ENCODE results near the gene RIN1. TPM values are rescaled to one million over a fixed set of nuclear protein-coding genes. Genes with fewer than 3 reads are reported as not detected.

RIN1 gene
- total and polyA plus RNA-seq, 9 of the 15 experiments (the other 6 are each of a cell fraction or from before 2014, with no cell fraction given), result 0.01 to 1.2 (median 0.45) TPM; not detected in 1

DNA sequence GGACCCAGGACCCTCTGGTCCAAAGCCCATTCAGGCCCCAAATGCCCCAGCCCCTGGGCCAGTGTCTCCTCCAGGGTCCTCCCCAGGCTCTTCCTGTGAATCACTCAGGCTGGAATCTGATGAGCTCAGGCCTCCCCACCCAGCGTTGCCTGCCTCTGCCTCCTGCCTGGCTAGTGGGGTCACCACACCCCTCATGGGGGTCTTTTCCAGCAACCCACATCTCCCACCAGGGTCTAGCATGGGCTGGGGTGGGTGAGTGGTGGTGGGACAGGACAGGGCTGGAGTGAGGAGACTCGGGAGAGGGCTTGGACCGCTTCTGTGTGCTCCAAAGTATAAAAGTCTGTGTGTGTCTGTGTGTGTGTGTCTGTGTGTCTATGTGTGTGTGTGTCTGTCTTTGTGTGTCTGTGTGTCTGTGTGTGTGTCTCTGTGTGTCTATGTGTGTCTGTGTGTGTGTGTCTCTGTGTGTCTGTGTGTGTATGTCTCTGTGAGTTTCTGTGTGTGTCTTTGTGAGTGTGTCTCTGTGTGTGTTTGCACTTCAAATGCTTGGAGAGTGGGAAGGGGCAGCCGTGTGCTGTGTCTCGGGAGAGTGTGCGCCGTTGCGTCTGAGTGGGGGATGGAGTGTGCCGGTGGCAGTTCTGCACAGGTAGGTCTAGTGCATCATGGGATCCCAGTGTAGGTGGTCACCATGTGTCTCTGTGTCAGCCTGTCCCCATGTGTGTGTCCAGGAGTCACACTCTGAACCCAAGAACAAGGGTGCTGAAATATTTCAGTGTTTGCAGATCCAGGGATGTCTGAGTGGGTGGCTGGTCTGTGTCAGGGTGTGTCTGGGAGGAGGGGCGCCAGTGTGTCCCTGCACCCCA lies 8.8 kb downstream of the RIN1 start:
- no TSS peak for BruUV-seq (replicated peaks)
- H3K4me2 ChIP-seq (ENCODE audit: insufficient read depth, low read length), result no peak overlapping the region
- peaks cover 4% of the 10 kb centered on the region for H3K9me1 ChIP-seq (ENCODE audit: control insufficient read depth, insufficient read depth, low read length)
- no peak for ATAC-seq
- H4K20me1 ChIP-seq (replicated peaks; ENCODE audit: control insufficient read depth, insufficient read depth, low read length), result no peaks in the 10 kb centered on the region
- POLR2A ChIA-PET, result interaction anchor here (0.6 to 0.7 kb wide), 3 partner anchors 9 to 109 kb away, joined by 3 read pairs; partner anchors contain the start of gene RIN1
- H3K4me3 ChIP-seq, result no peak overlapping the region
- H3K36me3 ChIP-seq (ENCODE audit: control insufficient read depth, insufficient read depth, low read length), result no peaks in the 10 kb centered on the region
- no peaks in the 10 kb centered on the region for H3K27me3 ChIP-seq (ENCODE audit: control insufficient read depth in 2 of 2, insufficient read depth in 2 of 2, low read length in 2 of 2)
- FAIRE-seq, result peak; percentile 81
- H3K4me1 ChIP-seq (replicated peaks in 1 of 2; ENCODE audit: control insufficient read depth in 2 of 2, insufficient read depth in 2 of 2, low read length in 2 of 2), result peaks cover 20 to 66% of the 10 kb centered on the region in 2 experiments; a peak in 4 of 5 replicates
- no peaks in the 10 kb centered on the region for H3K79me2 ChIP-seq (ENCODE audit: control insufficient read depth, insufficient read depth, low read length)
- peak overlapping the region; percentile 100 for H2AFZ ChIP-seq (ENCODE audit: low read depth, low read length)
- peak in 1 of 4 experiments; percentile 16 for DNase-seq (ENCODE audit: extremely low read depth in 1 of 4, low spot score in 3 of 4)
- no peak overlapping the region; the same call in 2 of the 3 replicates for H3K27ac ChIP-seq (ENCODE audit: extremely low read depth, low read depth, low read length)
- peak overlapping the region in 1 of 2 experiments; percentile 67; a peak in 2 of 4 replicates for H3K9ac ChIP-seq (ENCODE audit: insufficient read depth in 1 of 2, low read depth in 2 of 2, low read length in 2 of 2)
- H3K9me3 ChIP-seq (replicated peaks; ENCODE audit: control insufficient read depth, insufficient read depth, low read depth, low read length), result no peaks in the 10 kb centered on the region
- intact Hi-C loops (cut with micrococcal nuclease) (loop anchor here (1.0 to 2.0 kb wide), 2 partner anchors 15 to 105 kb away; no protein-coding TSS in a partner anchor), in situ Hi-C loops (cut with MboI) (loop anchor here (5.0 kb wide), 1 partner anchor 110 kb away; no protein-coding TSS in a partner anchor)
- CTCF ChIA-PET (ENCODE audit: low intra/inter-chr PET ratio), result interaction anchor here (1.2 to 3.1 kb wide), 3 partner anchors 16 to 105 kb away, joined by 5 to 37 read pairs (median 16); no protein-coding TSS in a partner anchor
- WGBS (ENCODE audit: insufficient coverage, low coverage, missing lambda C conversion rate), result 73% methylated on average over 6 of the region's 10 CpGs
- no peak for TF ChIP-seq SMARCE1 (IDR thresholded peaks at IDR 0.05)
- peak; percentile 69; the same call in 1 of the 2 replicates for TF ChIP-seq ELF4 (CRISPR knock-in tag; IDR thresholded peaks at IDR 0.05)
- no peak for TF ChIP-seq SRSF9 (IDR thresholded peaks at IDR 0.05; ENCODE audit: borderline replicate concordance, low read depth, low read length)
- TF ChIP-seq PHF8 (IDR thresholded peaks at IDR 0.05; ENCODE audit: borderline replicate concordance, low read length), result no peak
- TF ChIP-seq, protein P1, sequence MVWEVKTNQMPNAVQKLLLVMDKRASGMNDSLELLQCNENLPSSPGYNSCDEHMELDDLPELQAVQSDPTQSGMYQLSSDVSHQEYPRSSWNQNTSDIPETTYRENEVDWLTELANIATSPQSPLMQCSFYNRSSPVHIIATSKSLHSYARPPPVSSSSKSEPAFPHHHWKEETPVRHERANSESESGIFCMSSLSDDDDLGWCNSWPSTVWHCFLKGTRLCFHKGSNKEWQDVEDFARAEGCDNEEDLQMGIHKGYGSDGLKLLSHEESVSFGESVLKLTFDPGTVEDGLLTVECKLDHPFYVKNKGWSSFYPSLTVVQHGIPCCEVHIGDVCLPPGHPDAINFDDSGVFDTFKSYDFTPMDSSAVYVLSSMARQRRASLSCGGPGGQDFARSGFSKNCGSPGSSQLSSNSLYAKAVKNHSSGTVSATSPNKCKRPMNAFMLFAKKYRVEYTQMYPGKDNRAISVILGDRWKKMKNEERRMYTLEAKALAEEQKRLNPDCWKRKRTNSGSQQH (CRISPR knock-in tag; IDR thresholded peaks at IDR 0.05), result 0 out of 2 replicates have a peak, but pooled peaks have one; percentile 61
- TF ChIP-seq, protein P2, sequence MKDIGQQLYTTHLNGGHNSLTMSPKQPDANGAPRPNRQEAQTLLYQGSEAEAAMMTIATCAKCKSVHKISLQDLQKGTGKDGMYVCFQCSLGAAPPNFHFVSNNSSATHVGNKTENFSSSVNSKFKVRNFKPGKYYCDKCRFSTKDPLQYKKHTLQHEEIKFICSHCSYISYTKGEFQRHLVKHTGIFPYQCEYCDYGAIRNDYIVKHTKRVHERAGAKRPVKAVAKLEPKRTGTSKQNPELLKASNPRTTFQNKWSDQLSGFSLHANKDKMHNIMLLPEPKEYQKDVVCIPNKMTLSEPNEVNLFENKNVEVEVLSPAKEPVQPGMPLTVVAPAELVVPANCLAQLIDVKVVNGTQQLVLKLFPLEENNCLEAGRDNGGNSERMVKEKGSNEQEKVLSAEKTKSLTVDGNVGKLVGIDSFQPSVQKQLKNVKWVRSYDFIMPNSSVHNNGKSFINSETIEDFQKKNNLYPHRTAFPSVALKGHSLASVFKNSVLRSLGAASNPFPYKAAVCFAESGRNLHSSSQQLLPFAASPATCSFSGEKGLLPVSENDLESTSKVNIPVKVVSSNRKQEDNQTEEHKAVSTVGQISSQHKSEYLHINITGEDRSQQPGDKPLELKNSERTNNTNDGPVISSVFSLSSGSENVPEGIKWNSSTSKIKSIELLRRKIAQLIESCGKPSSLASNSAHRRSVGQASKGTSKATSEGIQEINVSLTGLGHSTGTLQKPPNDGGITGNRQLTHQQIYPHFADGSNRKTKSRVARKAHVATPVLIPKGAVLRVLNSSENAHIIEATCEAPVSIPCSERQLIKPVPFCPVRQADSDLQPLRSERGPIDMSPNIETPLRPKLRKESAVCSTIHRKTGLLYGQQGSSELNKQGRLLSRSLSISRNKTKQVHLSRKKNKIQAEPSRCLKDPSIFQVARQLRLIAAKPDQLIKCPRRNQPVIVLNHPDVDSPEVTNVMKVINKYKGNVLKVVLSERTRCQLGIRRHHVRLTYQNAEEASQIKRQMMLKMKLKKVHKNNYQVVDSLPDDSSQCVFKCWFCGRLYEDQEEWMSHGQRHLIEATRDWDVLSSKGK (CRISPR knock-in tag; IDR thresholded peaks at IDR 0.05), result no peak
- TF ChIP-seq, protein P3, sequence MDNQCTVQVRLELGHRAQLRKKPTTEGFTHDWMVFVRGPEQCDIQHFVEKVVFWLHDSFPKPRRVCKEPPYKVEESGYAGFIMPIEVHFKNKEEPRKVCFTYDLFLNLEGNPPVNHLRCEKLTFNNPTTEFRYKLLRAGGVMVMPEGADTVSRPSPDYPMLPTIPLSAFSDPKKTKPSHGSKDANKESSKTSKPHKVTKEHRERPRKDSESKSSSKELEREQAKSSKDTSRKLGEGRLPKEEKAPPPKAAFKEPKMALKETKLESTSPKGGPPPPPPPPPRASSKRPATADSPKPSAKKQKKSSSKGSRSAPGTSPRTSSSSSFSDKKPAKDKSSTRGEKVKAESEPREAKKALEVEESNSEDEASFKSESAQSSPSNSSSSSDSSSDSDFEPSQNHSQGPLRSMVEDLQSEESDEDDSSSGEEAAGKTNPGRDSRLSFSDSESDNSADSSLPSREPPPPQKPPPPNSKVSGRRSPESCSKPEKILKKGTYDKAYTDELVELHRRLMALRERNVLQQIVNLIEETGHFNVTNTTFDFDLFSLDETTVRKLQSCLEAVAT (IDR thresholded peaks at IDR 0.05), result peak in 1 of 2 experiments; percentile 33; a peak in 1 of 4 replicates
- no peak for TF ChIP-seq FOXM1 (IDR thresholded peaks at IDR 0.05; ENCODE audit: low read depth)
- TF ChIP-seq FOXM1 (CRISPR knock-in tag; IDR thresholded peaks at IDR 0.05; ENCODE audit: low read depth), result no peak
- TF ChIP-seq C11orf30 (IDR thresholded peaks at IDR 0.05; ENCODE audit: low read depth), result no peak
- TF ChIP-seq NFRKB (IDR thresholded peaks at IDR 0.05; ENCODE audit: low read depth), result no peak
- TF ChIP-seq PHF20 (IDR thresholded peaks at IDR 0.05; ENCODE audit: partially characterized antibody), result peak; percentile 49
- TF ChIP-seq MTF1 (CRISPR knock-in tag; IDR thresholded peaks at IDR 0.05; ENCODE audit: borderline replicate concordance), result no peak
- peak in 1 of 2 experiments; percentile 43; a peak in 1 of 4 replicates for TF ChIP-seq HDAC1 (IDR thresholded peaks at IDR 0.05)

Measured in K562 (cell line).